Erythroblast (primary cell): ENCODE measurements around the gene RELT.

Experiments
- GATA1 ChIP-seq: IDR thresholded peaks from 2 replicates; pipeline ENCODE4 v1.6.1; 2011; ENCODE audit warnings: low read depth, mild to moderate bottlenecking, control low read depth, low read length, moderate library complexity
- POLR2A ChIP-seq: IDR thresholded peaks from 2 replicates; pipeline ENCODE4 v1.6.1; 2011; ENCODE audit warnings: mild to moderate bottlenecking, low read length

- no peak for TF ChIP-seq GATA1
- no peak for TF ChIP-seq POLR2A
These were observed 49.0 kb upstream of the RELT start for GRCh38 chr11:73326929-73327811.
